ENCODE measurements around the gene TMEM255A. TPM values are rescaled to one million over a fixed set of nuclear protein-coding genes. Genes with fewer than 3 reads are reported as not detected.

Gene TMEM255A
- total RNA-seq, 2 experiments from 2014 or later = not detected

GRCh38 chrX:120274958-120275357, 36.3 kb downstream of the TMEM255A start:
- ChIA-PET CTCF (no interaction called here), POLR2A (interaction anchor here (0.6 kb wide), 1 partner anchor 405 kb away, joined by 3 read pairs; no protein-coding TSS in a partner anchor)
- ATAC-seq (no peak), DNase-seq (no peak)
- Mint-ChIP-seq H3K27me3 (peaks cover 4% of the 10 kb centered on the region), H3K4me3 (no peak overlapping the region), H3K9me3 (no peaks in the 10 kb centered on the region), H3K27ac (no peak overlapping the region), H3K36me3 (ENCODE audit: low read depth) (no peaks in the 10 kb centered on the region), H3K4me1 (ENCODE audit: low read depth) (peaks cover under 1% of the 10 kb centered on the region)
- intact Hi-C loops (cut with micrococcal nuclease) = no loop called here
- no peak for TF ChIP-seq CTCF (IDR thresholded peaks at IDR 0.05)

- ATAC-seq = no peak
- no peaks in the 10 kb centered on the region for H3K9me3 Mint-ChIP-seq
- POLR2A ChIA-PET = no interaction called here
- peaks cover 8% of the 10 kb centered on the region for H3K4me1 Mint-ChIP-seq (ENCODE audit: low read depth)
- H3K4me3 Mint-ChIP-seq = no peak overlapping the region
- peaks cover 4% of the 10 kb centered on the region for H3K27me3 Mint-ChIP-seq
- no peak for DNase-seq
- no peak for TF ChIP-seq CTCF (IDR thresholded peaks at IDR 0.05)
- CTCF ChIA-PET = no interaction called here
- H3K27ac Mint-ChIP-seq = no peak overlapping the region
- no peaks in the 10 kb centered on the region for H3K36me3 Mint-ChIP-seq (ENCODE audit: low read depth)
- intact Hi-C loops (cut with micrococcal nuclease) = no loop called here
Observed at GRCh38 chrX:120274145-120274544, 37.1 kb downstream of the TMEM255A start.

GRCh38 chrX:120271218-120271617, 40.0 kb downstream of the TMEM255A start:
- TF ChIP-seq CTCF (IDR thresholded peaks at IDR 0.05) = no peak
- Mint-ChIP-seq H3K9me3 (no peaks in the 10 kb centered on the region), H3K36me3 (ENCODE audit: low read depth) (no peaks in the 10 kb centered on the region), H3K27me3 (peaks cover 2% of the 10 kb centered on the region), H3K4me3 (no peak overlapping the region), H3K27ac (no peak overlapping the region), H3K4me1 (ENCODE audit: low read depth) (peaks cover 11% of the 10 kb centered on the region)
- ATAC-seq (no peak), DNase-seq (no peak)
- intact Hi-C loops (cut with micrococcal nuclease) = no loop called here
- ChIA-PET POLR2A (no interaction called here), CTCF (no interaction called here)

GRCh38 chrX:120270567-120270966, 40.7 kb downstream of the TMEM255A start:
- Mint-ChIP-seq H3K9me3 (no peaks in the 10 kb centered on the region), H3K27ac (no peak overlapping the region), H3K4me1 (ENCODE audit: low read depth) (peaks cover 11% of the 10 kb centered on the region), H3K27me3 (peaks cover 2% of the 10 kb centered on the region), H3K36me3 (ENCODE audit: low read depth) (no peaks in the 10 kb centered on the region), H3K4me3 (no peak overlapping the region)
- ChIA-PET POLR2A (no interaction called here), CTCF (no interaction called here)
- TF ChIP-seq CTCF (IDR thresholded peaks at IDR 0.05) = no peak
- DNase-seq (no peak), ATAC-seq (no peak)
- intact Hi-C loops (cut with micrococcal nuclease) = no loop called here

GRCh38 chrX:120269373-120270035, 41.8 kb downstream of the TMEM255A start:
- Mint-ChIP-seq H3K4me1 (ENCODE audit: low read depth) (peaks cover 11% of the 10 kb centered on the region), H3K4me3 (no peak overlapping the region), H3K9me3 (no peaks in the 10 kb centered on the region), H3K36me3 (ENCODE audit: low read depth) (no peaks in the 10 kb centered on the region), H3K27ac (peak overlapping the region; percentile 57), H3K27me3 (peaks cover 2% of the 10 kb centered on the region)
- ATAC-seq (peak; percentile 82), DNase-seq (peak; percentile 6)
- intact Hi-C loops (cut with micrococcal nuclease) = no loop called here
- ChIA-PET POLR2A (interaction anchor here (1.3 kb wide), 1 partner anchor 15 kb away, joined by 4 read pairs; no protein-coding TSS in a partner anchor), CTCF (interaction anchor here (1.4 kb wide), 1 partner anchor 19 kb away, joined by 6 read pairs; the partner anchor contains the start of gene ZBTB33)
- TF ChIP-seq CTCF (IDR thresholded peaks at IDR 0.05) = no peak

Data from activated CD8-positive, alpha-beta T cell treated with anti-CD3 and anti-CD28 coated beads for 36 hours (primary cell).